ENCODE data around the gene SLC17A8. TPM values are rescaled to one million over a fixed set of nuclear protein-coding genes. Genes with fewer than 3 reads are reported as not detected.

SLC17A8 gene
- not detected in 2 replicates for total RNA-seq

GRCh38 chr12:100356644-100357223, at the start of gene SLC17A8:
Gene SLC17A8, plus strand, starts transcription at chr12:100357074. Its CDS starts 318 bp downstream, at chr12:100357392.

Other genes starting within 250 kb of the SLC17A8 start
- 30.2 and 46.5 TPM in 2 replicates for gene BLTP3B, start 214.2 kb upstream of the SLC17A8 start, total RNA-seq
- 13.3 and 20.3 TPM in 2 replicates for gene ACTR6, start 156.3 kb upstream of the SLC17A8 start, total RNA-seq
- gene DEPDC4, start 90.0 kb upstream of the SLC17A8 start, total RNA-seq, result 1.1 and 2.4 TPM in 2 replicates
- 33.7 and 61.3 TPM in 2 replicates for gene SCYL2, start 89.9 kb upstream of the SLC17A8 start, total RNA-seq
- not detected in 2 replicates for gene NR1H4, start 116.8 kb downstream of the SLC17A8 start, total RNA-seq
- gene GAS2L3, start 216.6 kb downstream of the SLC17A8 start, total RNA-seq, result 8.3 and 42.4 TPM in 2 replicates